Smooth muscle cell (in vitro differentiated cells): ENCODE measurements around the gene KCTD6. TPM values are rescaled to one million over a fixed set of nuclear protein-coding genes. Genes with fewer than 3 reads are reported as not detected.
"Not testable (repeated sequence)": the region's sequence is repeated elsewhere in the genome, so short reads cannot be mapped to it uniquely, and the experiment has no call there.

ENCODE experiments used
- DNase-seq: peaks from one replicate; lab custom pipeline; 2025; ENCODE audit not compliant: unreplicated experiment; lab: John Stamatoyannopoulos, UW
- H2AFZ ChIP-seq: fragments of 200-600 bp; sonication (generic); 2 replicates; pipeline ENCODE4 v1.6.0; 2016; ENCODE audit warnings: antibody characterized with exemption, low read depth, mild to moderate bottlenecking
- H3F3A ChIP-seq: fragments of 200-600 bp; sonication (generic); 2 replicates; pipeline ENCODE4 v1.6.0; 2017; ENCODE audit warnings: antibody characterized with exemption, low read depth
- H3K27ac ChIP-seq: fragments of 200-600 bp; sonication (generic); 2 replicates; pipeline ENCODE4 v1.5.1; 2016; ENCODE audit warnings: low read depth, mild to moderate bottlenecking
- H3K27me3 ChIP-seq: fragments of 200-600 bp; sonication (generic); 2 replicates; pipeline ENCODE4 v1.6.1; 2016; ENCODE audit warnings: low read depth, mild to moderate bottlenecking
- H3K36me3 ChIP-seq: fragments of 200-600 bp; sonication (generic); 2 replicates; pipeline ENCODE4 v1.5.1; 2016; ENCODE audit warnings: low read depth
- H3K4me1 ChIP-seq: fragments of 200-600 bp; sonication (generic); 2 replicates; pipeline ENCODE4 v1.5.1; 2016; ENCODE audit warnings: low read depth
- H3K4me2 ChIP-seq: fragments of 200-600 bp; sonication (generic); 2 replicates; pipeline ENCODE4 v1.6.0; 2016; ENCODE audit warnings: mild to moderate bottlenecking
- H3K4me3 ChIP-seq: fragments of 200-600 bp; sonication (generic); 2 replicates; pipeline ENCODE4 v1.5.1; 2016; ENCODE audit warnings: mild to moderate bottlenecking
- H3K79me2 ChIP-seq: fragments of 200-600 bp; sonication (generic); 2 replicates; pipeline ENCODE4 v1.6.0; 2016; ENCODE audit warnings: low read depth, mild to moderate bottlenecking
- H3K9ac ChIP-seq: fragments of 200-600 bp; sonication (generic); 2 replicates; pipeline ENCODE4 v1.6.0; 2016; ENCODE audit warnings: low read depth
- H3K9me3 ChIP-seq: fragments of 200-600 bp; sonication (generic); replicated peaks from 2 replicates; pipeline ENCODE4 v1.5.1; 2016; ENCODE audit warnings: low read depth
- H4K20me1 ChIP-seq: fragments of 200-600 bp; sonication (generic); 2 replicates; pipeline ENCODE4 v1.6.0; 2016; ENCODE audit warnings: low read depth
- WGBS: methylation state at CpG from one replicate; pipeline ENCODE4 v1.1.7; 2016; ENCODE audit warnings: low lambda C conversion rate; 5-methylcytosine and 5-hydroxymethylcytosine counted together
- polyA plus RNA-seq: library from polyadenylated mRNA; unstranded; fragments of >200 nt; fragmentation: Nextera tagmentation; extraction: Ambion mirVana; gene quantifications from 2 replicates; pipeline ENCODE4 v1.2.1, GENCODE V29; 2016
- total RNA-seq: library from RNA; depleted of rRNA; stranded (reverse); fragments of >200 nt; gene quantifications from 2 replicates; pipeline ENCODE4 v1.2.3, GENCODE V29; 2014
- TF ChIP-seq, protein P1 (sequence below): fragments of 200-600 bp; sonication (generic); IDR thresholded peaks from 2 replicates; pipeline ENCODE4 v1.5.1; 2017; ENCODE audit warnings: borderline replicate concordance, mild to moderate bottlenecking, antibody characterized with exemption; ENCODE audit not compliant: insufficient read depth, poor library complexity, severe bottlenecking

KCTD6 gene
- total and polyA plus RNA-seq, 2 experiments from 2014 or later, result 20.9 to 21.4 TPM

DNA sequence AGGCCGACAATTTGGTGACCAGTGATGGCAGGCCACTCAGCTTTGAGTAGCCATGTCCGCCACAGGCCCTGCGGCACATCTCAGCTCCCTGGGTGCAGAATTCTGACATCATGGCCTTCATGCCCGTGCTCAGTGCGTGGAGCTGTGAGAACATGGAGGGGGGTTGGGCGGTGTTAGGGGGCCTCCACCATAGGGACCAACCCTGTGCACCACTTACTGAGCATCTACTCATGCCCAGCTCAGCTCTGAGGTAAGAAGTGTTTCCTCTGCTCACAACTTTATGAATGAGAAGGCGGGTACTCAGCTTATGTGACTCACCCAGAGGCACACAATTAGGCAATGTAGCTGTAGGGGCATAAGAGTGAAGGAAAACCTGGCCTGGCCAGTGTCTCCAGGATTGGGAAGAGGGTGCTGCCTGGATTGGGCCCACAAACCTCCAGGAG lies 34.6 kb downstream of the KCTD6 start:
- no peak for DNase-seq
- TF ChIP-seq, protein P1, sequence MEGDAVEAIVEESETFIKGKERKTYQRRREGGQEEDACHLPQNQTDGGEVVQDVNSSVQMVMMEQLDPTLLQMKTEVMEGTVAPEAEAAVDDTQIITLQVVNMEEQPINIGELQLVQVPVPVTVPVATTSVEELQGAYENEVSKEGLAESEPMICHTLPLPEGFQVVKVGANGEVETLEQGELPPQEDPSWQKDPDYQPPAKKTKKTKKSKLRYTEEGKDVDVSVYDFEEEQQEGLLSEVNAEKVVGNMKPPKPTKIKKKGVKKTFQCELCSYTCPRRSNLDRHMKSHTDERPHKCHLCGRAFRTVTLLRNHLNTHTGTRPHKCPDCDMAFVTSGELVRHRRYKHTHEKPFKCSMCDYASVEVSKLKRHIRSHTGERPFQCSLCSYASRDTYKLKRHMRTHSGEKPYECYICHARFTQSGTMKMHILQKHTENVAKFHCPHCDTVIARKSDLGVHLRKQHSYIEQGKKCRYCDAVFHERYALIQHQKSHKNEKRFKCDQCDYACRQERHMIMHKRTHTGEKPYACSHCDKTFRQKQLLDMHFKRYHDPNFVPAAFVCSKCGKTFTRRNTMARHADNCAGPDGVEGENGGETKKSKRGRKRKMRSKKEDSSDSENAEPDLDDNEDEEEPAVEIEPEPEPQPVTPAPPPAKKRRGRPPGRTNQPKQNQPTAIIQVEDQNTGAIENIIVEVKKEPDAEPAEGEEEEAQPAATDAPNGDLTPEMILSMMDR, result no peak
- no peaks in the 10 kb centered on the region for H3F3A ChIP-seq

DNA sequence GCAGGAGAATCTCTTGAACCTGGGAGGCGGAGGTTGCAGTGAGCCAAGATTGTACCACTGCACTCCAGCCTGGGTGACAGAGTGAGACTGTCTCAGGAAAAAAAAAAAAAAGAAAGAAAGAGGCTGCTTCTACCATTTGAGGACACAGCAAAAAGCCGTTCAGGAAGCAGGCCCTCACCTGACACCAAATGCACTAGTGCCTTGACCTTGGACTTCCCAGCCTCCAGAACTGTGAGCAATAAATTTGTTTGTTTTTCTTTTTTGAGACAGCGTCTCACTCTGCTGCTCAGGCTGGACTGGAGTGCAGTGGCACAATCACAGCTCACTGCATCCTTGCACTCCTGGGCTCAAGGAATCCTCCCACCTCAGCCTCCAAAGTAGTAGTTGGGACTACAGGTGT lies 35.5 kb downstream of the KCTD6 start:
- H3K27me3 ChIP-seq, H3K36me3 ChIP-seq, H2AFZ ChIP-seq, H3K4me3 ChIP-seq, H3K27ac ChIP-seq, DNase-seq, H3K9me3 ChIP-seq, H3F3A ChIP-seq, H3K79me2 ChIP-seq, H4K20me1 ChIP-seq, H3K9ac ChIP-seq, H3K4me2 ChIP-seq: not testable (repeated sequence)
- 89% methylated on average over 3 of the region's 3 CpGs for WGBS
- H3K4me1 ChIP-seq, result peaks cover 12% of the 10 kb centered on the region

More for the DNA sequence above, 34.6 kb downstream of the KCTD6 start:
- no peak overlapping the region for H3K4me3 ChIP-seq
- H3K27ac ChIP-seq, result no peak overlapping the region
- peak overlapping the region; percentile 12 for H3K4me2 ChIP-seq
- H3K36me3 ChIP-seq, result no peaks in the 10 kb centered on the region
- no peaks in the 10 kb centered on the region for H4K20me1 ChIP-seq
- no peaks in the 10 kb centered on the region for H3K9me3 ChIP-seq
- no peaks in the 10 kb centered on the region for H3K79me2 ChIP-seq
- peaks cover 18% of the 10 kb centered on the region for H3K4me1 ChIP-seq
- H3K27me3 ChIP-seq, result no peaks in the 10 kb centered on the region
- no peak overlapping the region for H2AFZ ChIP-seq
- 69% methylated on average over 7 of the region's 7 CpGs for WGBS
- H3K9ac ChIP-seq, result no peak overlapping the region

DNA sequence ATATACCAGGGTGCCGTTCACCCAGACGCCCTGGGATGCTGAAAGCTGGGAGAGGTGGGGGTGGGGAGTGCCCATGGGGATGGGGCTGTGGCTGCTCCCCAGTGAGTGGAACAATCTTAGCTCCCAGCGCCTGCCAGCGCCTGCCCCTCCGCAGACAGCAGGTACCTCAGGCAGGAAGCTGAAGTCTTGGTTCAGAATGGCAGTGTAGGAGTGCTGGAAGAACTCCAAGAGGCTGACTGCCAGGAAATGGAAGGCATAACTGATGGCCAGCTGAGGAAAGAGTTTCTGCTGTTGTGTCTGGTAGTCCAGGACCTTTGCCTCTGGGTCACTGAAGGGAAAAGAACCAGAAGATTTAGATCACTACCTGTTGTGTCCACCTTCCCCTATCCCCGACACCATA lies 36.7 kb downstream of the KCTD6 start:
- no peak overlapping the region for H3K27ac ChIP-seq
- H4K20me1 ChIP-seq, result no peaks in the 10 kb centered on the region
- H2AFZ ChIP-seq, result no peak overlapping the region
- 90% methylated on average over 6 of the region's 6 CpGs for WGBS
- H3K4me2 ChIP-seq, result no peak overlapping the region
- H3K79me2 ChIP-seq, result no peaks in the 10 kb centered on the region
- H3K9me3 ChIP-seq, result no peaks in the 10 kb centered on the region
- no peak for DNase-seq
- no peaks in the 10 kb centered on the region for H3K27me3 ChIP-seq
- TF ChIP-seq, protein P1, result no peak
- H3K4me1 ChIP-seq, result peaks cover under 1% of the 10 kb centered on the region
- no peaks in the 10 kb centered on the region for H3K36me3 ChIP-seq
- H3K4me3 ChIP-seq, result no peak overlapping the region
- H3K9ac ChIP-seq, result no peak overlapping the region
- H3F3A ChIP-seq, result no peaks in the 10 kb centered on the region

DNA sequence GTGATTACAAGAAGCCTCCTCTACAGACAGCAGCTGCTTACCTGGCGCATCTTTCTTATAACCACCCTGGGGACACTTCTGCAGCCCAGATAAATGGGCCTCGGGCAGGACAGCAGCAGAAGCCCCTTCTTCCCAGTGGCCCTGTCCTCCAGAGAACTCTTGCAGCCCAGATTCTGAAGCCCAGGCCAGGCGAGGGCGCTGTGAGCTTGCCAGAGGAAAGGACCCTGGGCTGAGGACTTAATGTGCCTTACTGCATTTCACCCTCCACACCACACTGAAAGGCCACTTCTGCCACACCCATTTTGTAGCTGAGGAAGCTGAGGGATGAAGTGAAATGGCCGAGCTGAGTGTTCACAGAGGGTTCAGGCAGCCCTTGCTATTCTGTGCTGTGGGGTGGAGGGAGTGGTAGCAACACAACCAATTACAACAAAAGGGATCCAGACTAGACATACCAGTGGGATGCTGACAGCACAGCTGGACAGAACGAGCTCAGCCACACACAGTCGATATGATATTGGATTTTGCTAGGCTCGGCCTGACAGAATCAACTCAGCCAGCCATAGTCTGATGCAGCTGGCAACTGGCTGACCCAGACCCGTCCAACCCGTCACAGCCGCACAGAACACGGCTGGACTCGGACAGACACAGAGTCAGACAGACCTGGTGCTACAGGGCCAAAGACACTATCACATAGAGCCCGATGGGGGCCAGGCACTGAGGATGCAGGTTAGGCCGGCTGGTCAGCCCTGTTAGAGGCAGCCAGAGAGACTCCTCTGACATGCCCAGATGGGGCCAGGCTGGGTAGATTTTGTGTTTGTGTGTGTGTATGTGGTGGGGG lies 37.8 kb downstream of the KCTD6 start:
- Histone ChIP-seq H3K4me3 (no peak overlapping the region), H2AFZ (no peak overlapping the region), H3K4me2 (no peak overlapping the region), H3K79me2 (no peaks in the 10 kb centered on the region), H3K27me3 (no peaks in the 10 kb centered on the region), H3K4me1 (no peaks in the 10 kb centered on the region), H3K9ac (no peak overlapping the region), H3K9me3 (no peaks in the 10 kb centered on the region), H3K27ac (no peak overlapping the region), H3F3A (no peaks in the 10 kb centered on the region), H4K20me1 (no peaks in the 10 kb centered on the region), H3K36me3 (no peaks in the 10 kb centered on the region)
- 72% methylated on average over 15 of the region's 15 CpGs for WGBS
- DNase-seq, result no peak
- TF ChIP-seq, protein P1, result peak; percentile 23
